Pulmonary artery endothelial cell (primary cell): ENCODE measurements around the gene LTC4S. TPM values are rescaled to one million over a fixed set of nuclear protein-coding genes. Genes with fewer than 3 reads are reported as not detected.
"Not testable (repeated sequence)": the region's sequence is repeated elsewhere in the genome, so short reads cannot be mapped to it uniquely, and the experiment has no call there.

Experiments used
- DNase-seq: peaks from one replicate; pipeline ENCODE4 v3.0.0-alpha.2; 2011; ENCODE audit warnings: low read depth, low spot score
- total RNA-seq: library from RNA; depleted of rRNA; stranded (reverse); fragments of >200 nt; gene quantifications from 2 replicates; pipeline ENCODE4 v1.2.3, GENCODE V29; 2014

The LTC4S gene
- total RNA-seq, 1 donor from 2014 or later = 0.66 TPM

- no peak for DNase-seq
Observed at GRCh38 chr5:179769271-179769670, 24.5 kb upstream of the LTC4S start.

GRCh38 chr5:179769796-179770195 lies 24.0 kb upstream of the LTC4S start:
- no peak for DNase-seq

- DNase-seq = no peak
Observed at GRCh38 chr5:179771311-179771895, 22.4 kb upstream of the LTC4S start.

- DNase-seq = no peak
Observed at GRCh38 chr5:179772351-179772750, 21.4 kb upstream of the LTC4S start.

- no peak for DNase-seq
Observed at GRCh38 chr5:179773686-179774040, 20.1 kb upstream of the LTC4S start.

GRCh38 chr5:179774442-179774841 lies 19.3 kb upstream of the LTC4S start:
- no peak for DNase-seq

- DNase-seq = no peak
Observed at GRCh38 chr5:179776411-179776938, 17.3 kb upstream of the LTC4S start.

- DNase-seq = no peak
Observed at GRCh38 chr5:179777456-179777855, 16.3 kb upstream of the LTC4S start.

GRCh38 chr5:179777909-179778308 lies 15.9 kb upstream of the LTC4S start:
- no peak for DNase-seq

GRCh38 chr5:179778591-179778990 lies 15.2 kb upstream of the LTC4S start:
- no peak for DNase-seq

GRCh38 chr5:179779826-179780225 lies 14.0 kb upstream of the LTC4S start:
- no peak for DNase-seq

GRCh38 chr5:179780362-179780761 lies 13.4 kb upstream of the LTC4S start:
- no peak for DNase-seq

GRCh38 chr5:179781846-179782245 lies 11.9 kb upstream of the LTC4S start:
- no peak for DNase-seq

GRCh38 chr5:179783128-179783527 lies 10.7 kb upstream of the LTC4S start:
- no peak for DNase-seq

GRCh38 chr5:179786861-179787260 lies 6.9 kb upstream of the LTC4S start:
- no peak for DNase-seq

- DNase-seq = no peak
Observed at GRCh38 chr5:179788193-179788854, 5.5 kb upstream of the LTC4S start.

- DNase-seq = not testable (repeated sequence)
Observed at GRCh38 chr5:179789278-179789677, 4.5 kb upstream of the LTC4S start.

- no peak for DNase-seq
Observed at GRCh38 chr5:179791881-179792611, 1.7 kb upstream of the LTC4S start.

- no peak for DNase-seq
Observed at GRCh38 chr5:179792612-179793467, 946 bp upstream of the LTC4S start.

GRCh38 chr5:179794171-179794570 lies 385 bp downstream of the LTC4S start:
- no peak for DNase-seq

GRCh38 chr5:179794575-179794974 lies 789 bp downstream of the LTC4S start:
- no peak for DNase-seq
